SJCRH30 (cell line): ENCODE measurements around the gene ST14. TPM values are rescaled to one million over a fixed set of nuclear protein-coding genes. Genes with fewer than 3 reads are reported as not detected.

Source experiments
- DNase-seq, 2 experiments: peaks; one replicate each; pipeline ENCODE4 v3.0.0-alpha.2; 2015 to 2020
- H3K27ac ChIP-seq: fragments of 250-450 bp; sonication (Bioruptor Pico); 2 replicates; pipeline ENCODE4 v1.5.1; 2020; ENCODE audit warnings: mild to moderate bottlenecking, moderate library complexity
- H3K27me3 ChIP-seq: fragments of 250-450 bp; sonication (Bioruptor Pico); 2 replicates; pipeline ENCODE4 v1.5.1; 2020; ENCODE audit warnings: mild to moderate bottlenecking, moderate library complexity
- H3K36me3 ChIP-seq: fragments of 250-450 bp; sonication (Bioruptor Pico); 2 replicates; pipeline ENCODE4 v1.5.1; 2020; ENCODE audit warnings: mild to moderate bottlenecking, moderate library complexity
- H3K4me1 ChIP-seq: fragments of 250-450 bp; sonication (Bioruptor Pico); 2 replicates; pipeline ENCODE4 v1.5.1; 2020; ENCODE audit warnings: mild to moderate bottlenecking, moderate library complexity
- H3K4me3 ChIP-seq: fragments of 250-450 bp; sonication (Bioruptor Pico); 2 replicates; pipeline ENCODE4 v1.5.1; 2020; ENCODE audit warnings: mild to moderate bottlenecking, moderate library complexity
- H3K9me3 ChIP-seq: fragments of 250-450 bp; sonication (Bioruptor Pico); replicated peaks from 2 replicates; pipeline ENCODE4 v1.5.1; 2020; ENCODE audit warnings: mild to moderate bottlenecking, moderate library complexity
- total RNA-seq: library from RNA; depleted of rRNA; stranded (reverse); fragments of >200 nt; shearing (Covaris generic); gene quantifications from 2 replicates; pipeline ENCODE4 v1.2.3, GENCODE V29; 2014

ST14 gene
- total RNA-seq, 1 experiment from 2014 or later, result 0.10 TPM

- no peak for DNase-seq
Observed at GRCh38 chr11:130145975-130146776, 13.4 kb upstream of the ST14 start.

GRCh38 chr11:130146796-130147195 lies 12.8 kb upstream of the ST14 start:
- Histone ChIP-seq H3K4me3 (no peak overlapping the region), H3K27me3 (no peaks in the 10 kb centered on the region), H3K36me3 (peaks cover 3% of the 10 kb centered on the region; the same call in 1 of the 2 replicates), H3K4me1 (no peaks in the 10 kb centered on the region), H3K9me3 (no peaks in the 10 kb centered on the region), H3K27ac (no peak overlapping the region)
- no peak for DNase-seq

More at GRCh38 chr11:130145975-130146776, 13.4 kb upstream of the ST14 start:
- Histone ChIP-seq H3K36me3 (peaks cover 3% of the 10 kb centered on the region; the same call in 1 of the 2 replicates), H3K9me3 (no peaks in the 10 kb centered on the region), H3K4me3 (no peak overlapping the region), H3K4me1 (no peaks in the 10 kb centered on the region), H3K27me3 (no peaks in the 10 kb centered on the region), H3K27ac (no peak overlapping the region)

DNA sequence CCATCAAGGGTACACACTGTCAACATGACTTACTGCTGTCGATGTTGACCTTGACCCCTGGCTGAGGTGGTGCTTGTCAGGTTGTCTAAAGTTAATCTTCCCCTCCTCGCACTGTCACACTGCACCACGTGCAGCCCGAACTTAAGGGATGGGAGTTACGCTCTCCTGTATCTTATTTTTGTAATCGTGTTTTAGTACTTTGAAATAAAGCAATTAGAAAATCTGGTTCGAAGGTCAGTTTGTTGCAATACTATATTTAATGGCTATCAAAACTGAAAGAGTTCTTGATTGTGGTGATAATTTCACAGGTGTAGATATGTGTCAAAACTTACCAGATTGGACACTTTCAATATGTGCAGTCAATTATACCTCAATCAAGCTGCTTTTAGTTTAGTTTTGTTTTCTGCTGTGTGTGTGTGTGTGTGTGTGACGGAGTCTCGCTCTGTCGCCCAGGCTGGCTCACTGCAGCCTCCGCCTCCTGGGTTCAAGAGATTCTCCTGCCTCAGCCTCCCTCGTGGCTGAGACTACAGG lies 10.7 kb upstream of the ST14 start:
- no peaks in the 10 kb centered on the region for H3K27me3 ChIP-seq
- no peaks in the 10 kb centered on the region for H3K9me3 ChIP-seq
- H3K36me3 ChIP-seq, result no peaks in the 10 kb centered on the region
- H3K4me3 ChIP-seq, result no peak overlapping the region
- H3K27ac ChIP-seq, result no peak overlapping the region
- H3K4me1 ChIP-seq, result no peaks in the 10 kb centered on the region
- no peak for DNase-seq

- H3K27me3 ChIP-seq, result no peaks in the 10 kb centered on the region
- H3K4me1 ChIP-seq, result no peaks in the 10 kb centered on the region
- DNase-seq, result no peak
- no peak overlapping the region for H3K4me3 ChIP-seq
- H3K9me3 ChIP-seq, result no peaks in the 10 kb centered on the region
- H3K36me3 ChIP-seq, result no peaks in the 10 kb centered on the region
- no peak overlapping the region for H3K27ac ChIP-seq
Observed at GRCh38 chr11:130150790-130151189, 8.8 kb upstream of the ST14 start.

DNA sequence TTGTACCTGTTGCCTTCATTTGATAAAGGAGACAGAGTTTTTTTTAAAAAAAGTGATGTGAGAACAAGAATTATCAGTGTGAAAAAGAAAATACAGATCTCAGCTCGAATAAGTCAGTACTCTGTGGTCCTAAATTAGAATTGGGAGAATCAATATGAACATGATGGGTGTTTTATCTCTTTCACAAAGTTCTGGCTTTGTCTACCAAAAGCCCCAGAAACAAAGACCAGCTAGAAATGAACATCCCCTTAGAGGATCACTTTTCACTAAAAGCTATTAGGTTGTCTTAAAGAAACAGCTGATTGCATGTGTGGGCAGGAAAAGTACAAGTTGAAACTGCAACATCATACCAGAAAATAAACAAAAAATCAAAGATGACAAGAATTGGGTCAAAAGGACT lies 8.4 kb upstream of the ST14 start:
- no peaks in the 10 kb centered on the region for H3K4me1 ChIP-seq

DNA sequence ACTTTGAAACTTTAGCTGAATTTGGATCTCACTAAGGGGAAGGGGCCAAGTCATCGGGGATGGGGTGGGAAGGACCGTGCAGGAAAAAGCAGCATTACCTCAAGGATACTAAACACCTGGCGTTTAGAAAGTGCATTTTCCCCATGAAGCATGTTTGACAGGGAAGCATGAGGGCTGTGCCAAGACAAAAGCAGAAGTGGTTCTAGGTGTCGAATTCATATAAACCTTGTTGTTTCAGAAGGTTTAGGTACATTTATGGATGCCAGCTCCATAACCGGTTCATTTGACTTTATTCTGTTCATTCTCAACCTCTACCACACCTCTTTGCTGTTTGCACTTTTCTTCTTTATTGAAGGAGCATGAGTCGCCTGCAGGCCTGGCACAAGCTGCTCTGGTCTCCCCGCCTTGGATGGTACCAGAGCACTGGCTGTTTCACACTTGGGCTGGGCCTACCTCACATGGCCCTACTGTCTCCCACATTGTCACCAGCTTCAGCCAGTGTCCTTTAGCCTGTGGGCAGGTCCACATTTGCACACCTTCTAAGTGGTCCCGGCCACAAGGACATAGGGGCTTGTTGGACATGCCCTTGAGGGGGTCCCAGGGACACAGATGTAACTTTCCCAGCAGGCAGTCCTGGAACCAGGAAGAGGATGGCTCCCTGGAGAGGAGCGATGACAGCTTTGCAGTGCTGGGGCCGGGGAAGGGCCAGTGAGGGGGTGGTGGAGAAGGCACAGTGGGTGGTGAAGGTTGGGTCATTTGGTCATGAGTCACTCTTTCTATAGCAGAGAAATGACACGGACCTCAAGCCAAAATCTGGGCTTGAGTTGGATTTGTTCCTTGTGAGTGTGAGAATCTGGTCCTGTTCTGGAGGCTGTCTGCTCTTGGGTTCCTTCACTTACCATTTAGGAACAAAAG lies 3.2 kb upstream of the ST14 start:
- no peaks in the 10 kb centered on the region for H3K36me3 ChIP-seq
- DNase-seq, result no peak
- no peaks in the 10 kb centered on the region for H3K27me3 ChIP-seq
- H3K27ac ChIP-seq, result no peak overlapping the region
- no peak overlapping the region for H3K4me3 ChIP-seq
- no peaks in the 10 kb centered on the region for H3K9me3 ChIP-seq
- H3K4me1 ChIP-seq, result no peaks in the 10 kb centered on the region

More for the DNA sequence above, 8.4 kb upstream of the ST14 start:
- Histone ChIP-seq H3K9me3 (no peaks in the 10 kb centered on the region), H3K27me3 (no peaks in the 10 kb centered on the region), H3K4me3 (no peak overlapping the region), H3K27ac (no peak overlapping the region), H3K36me3 (no peaks in the 10 kb centered on the region)
- DNase-seq, result no peak

DNA sequence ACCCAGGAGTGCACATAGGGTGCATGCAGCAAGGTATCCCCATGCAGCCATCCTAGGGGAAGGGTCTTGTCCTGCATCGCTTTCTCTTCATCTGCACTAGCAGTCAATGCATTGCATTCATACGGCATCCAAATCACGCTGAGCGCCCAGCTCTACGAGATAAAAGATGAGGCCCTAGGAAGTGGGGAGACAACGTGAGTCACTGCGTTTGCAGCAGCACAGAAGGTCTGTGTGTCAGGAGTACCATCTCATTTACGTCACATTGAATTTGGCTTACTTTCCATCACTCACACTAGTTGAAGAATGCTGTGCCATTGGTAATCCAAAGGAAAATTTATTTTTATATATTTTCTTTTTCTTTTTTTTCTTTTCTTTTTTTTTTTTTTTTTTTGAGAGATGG lies 2.5 kb upstream of the ST14 start:
- Histone ChIP-seq H3K27me3 (no peaks in the 10 kb centered on the region), H3K9me3 (no peaks in the 10 kb centered on the region), H3K4me3 (no peak overlapping the region), H3K27ac (no peak overlapping the region), H3K4me1 (no peaks in the 10 kb centered on the region), H3K36me3 (no peaks in the 10 kb centered on the region)
- DNase-seq, result no peak

- no peaks in the 10 kb centered on the region for H3K27me3 ChIP-seq
Observed at GRCh38 chr11:130157840-130158239, 1.7 kb upstream of the ST14 start.

DNA sequence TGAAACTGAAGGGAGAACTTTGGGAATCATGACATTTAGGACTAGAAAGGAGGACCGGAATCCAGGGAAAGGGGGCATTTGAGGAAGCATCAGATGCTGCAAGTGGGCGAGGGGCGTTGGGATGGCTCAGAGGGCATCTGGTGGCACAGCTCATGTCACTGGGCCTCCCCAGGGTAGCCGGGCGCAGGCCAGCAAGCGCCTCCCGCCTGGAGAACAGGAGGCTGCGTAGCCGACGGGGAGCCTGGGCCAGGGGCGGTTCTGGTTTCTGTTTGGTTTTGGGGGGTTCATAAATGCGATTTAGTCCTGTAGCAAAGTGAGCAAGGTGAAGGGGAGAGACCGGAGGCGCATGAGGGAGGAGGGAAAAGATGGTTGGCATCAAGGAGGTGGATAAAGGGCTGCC lies 443 bp upstream of the ST14 start:
- no peak overlapping the region for H3K4me3 ChIP-seq
- no peak overlapping the region for H3K27ac ChIP-seq
- DNase-seq, result no peak
- no peaks in the 10 kb centered on the region for H3K9me3 ChIP-seq
- no peaks in the 10 kb centered on the region for H3K36me3 ChIP-seq
- no peaks in the 10 kb centered on the region for H3K4me1 ChIP-seq
- H3K27me3 ChIP-seq, result no peaks in the 10 kb centered on the region

More at GRCh38 chr11:130157840-130158239, 1.7 kb upstream of the ST14 start:
- Histone ChIP-seq H3K27ac (no peak overlapping the region), H3K36me3 (no peaks in the 10 kb centered on the region), H3K4me1 (no peaks in the 10 kb centered on the region), H3K4me3 (no peak overlapping the region), H3K9me3 (no peaks in the 10 kb centered on the region)
- no peak for DNase-seq

GRCh38 chr11:130160498-130161155 lies 1.0 kb downstream of the ST14 start:
- Histone ChIP-seq H3K4me3 (no peak overlapping the region), H3K4me1 (no peaks in the 10 kb centered on the region), H3K36me3 (no peaks in the 10 kb centered on the region), H3K9me3 (no peaks in the 10 kb centered on the region), H3K27me3 (no peaks in the 10 kb centered on the region), H3K27ac (no peak overlapping the region)
- no peak for DNase-seq

DNA sequence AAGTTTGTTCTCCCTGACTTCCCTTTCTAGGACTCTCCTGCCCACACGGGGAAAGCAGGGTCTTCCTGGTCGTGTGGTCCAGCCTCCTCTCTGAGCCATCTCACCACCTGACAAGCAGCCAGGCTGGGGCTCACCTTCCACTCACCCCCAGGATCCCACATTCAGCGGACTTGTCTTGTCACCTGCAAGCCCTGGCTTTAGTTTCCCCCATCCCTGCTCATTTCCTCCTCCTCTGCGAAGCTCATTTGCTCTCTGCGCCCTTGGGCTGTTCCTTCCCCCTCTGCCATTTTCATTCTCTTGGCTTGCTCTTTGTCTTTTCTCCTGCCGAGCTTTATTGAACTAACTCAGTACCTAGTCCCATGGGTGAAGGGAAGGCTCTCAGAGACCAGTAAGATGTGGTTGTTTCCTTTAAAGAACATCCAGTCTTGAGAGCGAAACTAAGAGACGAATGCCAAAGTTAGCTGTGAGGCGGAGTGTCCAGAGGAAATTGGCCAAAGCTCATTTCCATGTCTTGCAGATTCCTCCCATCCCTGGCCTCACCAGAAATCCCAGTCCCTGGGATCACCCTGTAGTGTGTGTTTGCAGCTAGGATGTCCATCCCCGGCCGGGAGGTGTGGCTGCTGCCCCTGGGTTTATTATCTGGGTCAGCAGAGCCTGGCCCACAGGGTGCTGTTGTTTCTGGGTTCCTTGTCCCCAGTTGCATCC lies 2.0 kb downstream of the ST14 start:
- no peaks in the 10 kb centered on the region for H3K9me3 ChIP-seq
- no peaks in the 10 kb centered on the region for H3K4me1 ChIP-seq
- no peak overlapping the region for H3K4me3 ChIP-seq
- no peaks in the 10 kb centered on the region for H3K36me3 ChIP-seq
- H3K27me3 ChIP-seq, result no peaks in the 10 kb centered on the region
- no peak for DNase-seq
- no peak overlapping the region for H3K27ac ChIP-seq

DNA sequence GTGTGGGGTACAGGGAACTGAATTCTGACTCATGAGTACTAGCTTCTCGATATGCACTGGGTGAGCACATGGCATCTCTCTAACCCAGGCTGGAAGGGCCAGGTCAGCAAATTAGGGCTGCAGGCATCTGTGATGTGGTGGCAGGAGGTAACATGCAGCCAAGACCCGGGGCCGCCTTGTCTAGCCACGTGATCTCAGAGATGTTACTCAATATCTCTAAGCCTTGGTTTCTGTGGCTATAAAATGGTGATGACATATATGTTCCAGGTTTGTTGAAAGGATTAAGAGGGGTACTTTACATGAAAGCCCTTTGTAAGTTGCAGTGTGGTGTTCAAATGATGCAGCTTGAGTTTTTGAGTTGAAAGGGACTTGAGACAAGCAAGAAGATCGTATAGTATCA lies 3.2 kb downstream of the ST14 start:
- no peaks in the 10 kb centered on the region for H3K9me3 ChIP-seq
- no peaks in the 10 kb centered on the region for H3K36me3 ChIP-seq
- no peak for DNase-seq
- no peaks in the 10 kb centered on the region for H3K27me3 ChIP-seq
- H3K27ac ChIP-seq, result no peak overlapping the region
- no peak overlapping the region for H3K4me3 ChIP-seq
- H3K4me1 ChIP-seq, result no peaks in the 10 kb centered on the region

DNA sequence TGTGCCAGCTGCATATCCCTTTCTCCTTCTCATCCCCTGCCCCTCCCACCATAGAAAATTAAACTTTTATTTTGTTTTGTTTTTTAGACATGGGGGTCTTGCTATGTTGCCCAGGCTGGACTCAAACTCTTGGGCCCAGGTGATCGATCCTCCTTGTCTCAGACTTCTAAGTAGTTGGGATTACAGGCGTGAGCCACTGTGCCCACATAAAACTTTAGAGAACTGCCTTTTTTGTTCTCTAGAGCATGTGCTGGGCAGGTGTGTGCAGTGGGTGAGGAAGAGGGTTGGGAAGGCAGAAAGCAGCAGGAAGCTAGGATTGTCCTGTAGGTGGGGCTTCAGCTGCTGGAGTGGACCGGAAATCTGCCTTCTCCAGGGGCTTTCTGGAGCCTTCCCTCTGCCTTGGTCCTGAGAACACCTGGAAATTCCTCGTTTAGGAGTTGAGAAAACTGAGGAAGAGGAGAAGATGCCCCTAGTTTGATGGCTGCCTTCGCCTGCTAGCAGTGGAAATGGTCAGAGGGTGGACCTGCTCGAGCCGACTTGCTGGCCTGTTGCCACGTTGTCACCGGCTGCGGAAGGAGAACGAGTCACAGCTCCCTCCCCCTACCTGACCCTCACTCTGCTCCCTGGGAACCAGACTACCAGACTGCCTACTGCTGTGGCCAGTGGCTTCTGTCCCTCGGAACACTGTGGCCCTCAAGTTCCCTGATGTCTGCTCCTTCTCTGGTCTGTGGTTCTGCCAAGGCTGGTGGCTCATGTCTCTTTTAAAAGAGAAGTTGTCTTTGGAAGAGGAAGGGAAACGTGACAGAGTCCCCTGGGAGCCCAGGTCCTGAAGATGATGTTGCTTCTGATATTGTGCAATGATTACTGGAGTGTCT lies 4.0 kb downstream of the ST14 start:
- no peak for DNase-seq
- Histone ChIP-seq H3K27ac (no peak overlapping the region), H3K4me3 (peak overlapping the region; percentile 34), H3K9me3 (no peaks in the 10 kb centered on the region), H3K4me1 (no peaks in the 10 kb centered on the region), H3K27me3 (no peaks in the 10 kb centered on the region), H3K36me3 (no peaks in the 10 kb centered on the region)
